Fibroblast of lung (primary cell): ENCODE results near the gene NGF. TPM values are rescaled to one million over a fixed set of nuclear protein-coding genes. Genes with fewer than 3 reads are reported as not detected.

ENCODE experiments used
- DNase-seq, 2 donors: peaks; one replicate each; pipeline versions ENCODE4 v3.0.0 to v3.0.0-alpha.2; 2010; ENCODE audit warnings: low read depth in 2 of 2
- H2AFZ ChIP-seq: 2 replicates; pipeline ENCODE4 v1.5.1; 2012; ENCODE audit warnings: low read length, control low read depth, inconsistent platforms
- H3K27ac ChIP-seq: 2 replicates; pipeline ENCODE4 v1.5.1; 2011; ENCODE audit warnings: low read length, control low read depth; ENCODE audit not compliant: insufficient read depth
- H3K27me3 ChIP-seq: 2 replicates; pipeline ENCODE4 v1.5.1; 2011; ENCODE audit warnings: mild to moderate bottlenecking, low read length; ENCODE audit not compliant: control insufficient read depth, insufficient read depth
- H3K36me3 ChIP-seq: 2 replicates; pipeline ENCODE4 v1.5.1; 2011; ENCODE audit warnings: low read length; ENCODE audit not compliant: control insufficient read depth, insufficient read depth
- H3K4me1 ChIP-seq: 2 replicates; pipeline ENCODE4 v1.5.1; 2011; ENCODE audit warnings: low read length; ENCODE audit not compliant: control insufficient read depth, insufficient read depth; ENCODE audit errors: extremely low read depth
- H3K4me2 ChIP-seq: 2 replicates; pipeline ENCODE4 v1.5.1; 2011; ENCODE audit warnings: low read length, control low read depth; ENCODE audit not compliant: insufficient read depth; ENCODE audit errors: extremely low read depth
- H3K4me3 ChIP-seq, 4 experiments: fragments of 200-600 bp in 1 of 4; sonication (generic) in 1 of 4; replicated peaks in 1 of 4; 2 replicates each; pipeline ENCODE4 v1.5.1; 2011 to 2016; ENCODE audit warnings: low read length in 4 of 4, low read depth in 3 of 4, mild to moderate bottlenecking in 3 of 4, control low read depth in 2 of 4, inconsistent platforms in 1 of 4, mixed read lengths in 1 of 4; ENCODE audit not compliant: insufficient read depth in 1 of 4; ENCODE audit errors: control extremely low read depth in 1 of 4
- H3K79me2 ChIP-seq: 2 replicates; pipeline ENCODE4 v1.5.1; 2012; ENCODE audit warnings: mild to moderate bottlenecking, low read length, inconsistent platforms; ENCODE audit not compliant: control insufficient read depth, insufficient read depth
- H3K9ac ChIP-seq: 2 replicates; pipeline ENCODE4 v1.5.1; 2011; ENCODE audit warnings: mild to moderate bottlenecking, low read length, control low read depth; ENCODE audit not compliant: insufficient read depth
- H3K9me3 ChIP-seq: 2 replicates; pipeline ENCODE4 v1.5.1; 2012; ENCODE audit warnings: low read depth, low read length; ENCODE audit not compliant: control insufficient read depth, insufficient read depth
- H4K20me1 ChIP-seq: 2 replicates; pipeline ENCODE4 v1.5.1; 2011; ENCODE audit warnings: low read length; ENCODE audit not compliant: control insufficient read depth, insufficient read depth; ENCODE audit errors: extremely low read depth
- EZH2 ChIP-seq: IDR thresholded peaks from 2 replicates; pipeline ENCODE4 v1.5.1; 2012; ENCODE audit warnings: low read length, control low read depth, mild to moderate bottlenecking; ENCODE audit errors: missing control alignments
- polyA plus RNA-seq, 2 donors: library from polyadenylated mRNA; depleted of rRNA in 1 of 2; stranded (reverse) in 1 of 2; unstranded in 1 of 2; fragments of >200 nt; gene quantifications; 2 replicates each; pipeline ENCODE4 v1.2.1, GENCODE V29; 2011 to 2012; ENCODE audit warnings: missing spikeins in 1 of 2
- total RNA-seq: library from RNA; depleted of rRNA; stranded (reverse); fragments of >200 nt; gene quantifications from 2 replicates; pipeline ENCODE4 v1.2.1, GENCODE V29; 2014
- TF ChIP-seq, protein P1 (sequence below), 2 donors: IDR thresholded peaks in 1 of 2; conservative IDR thresholded peaks in 1 of 2; 1 replicate in 1 of 2; 2 replicates in 1 of 2; pipeline ENCODE4 v1.5.1; 2011 to 2012; ENCODE audit warnings: low read length in 2 of 2, control low read depth in 1 of 2, inconsistent platforms in 1 of 2, low read depth in 1 of 2, mild to moderate bottlenecking in 1 of 2

The NGF gene
- total and polyA plus RNA-seq, 2 donors (not counting 1 experiment from before 2014, with no cell fraction given): 4.0 to 17.6 TPM

DNA sequence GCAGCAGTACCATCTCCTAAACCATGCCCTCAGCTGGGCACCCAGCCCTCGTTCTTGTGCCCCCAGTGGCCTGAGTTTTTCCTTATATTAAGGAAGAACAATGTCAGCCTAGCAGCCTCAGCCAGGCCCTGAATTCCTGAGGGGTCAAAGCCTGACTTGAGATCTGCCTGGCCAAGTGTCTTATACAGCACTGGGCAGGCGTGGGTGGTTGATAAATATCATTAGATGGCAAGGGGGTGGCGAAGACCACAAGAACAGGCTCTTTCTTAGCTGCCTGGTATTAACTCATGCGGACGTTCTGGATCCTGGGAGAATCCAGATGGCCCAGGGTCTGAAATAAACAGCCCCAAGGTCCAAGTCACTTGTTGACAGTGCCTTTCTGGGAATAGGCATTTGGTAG, 18.3 kb downstream of the NGF start:
- Histone ChIP-seq H3K27me3 (no peaks in the 10 kb centered on the region), H3K4me3 (no peak overlapping the region), H3K4me2 (no peak overlapping the region), H3K79me2 (peaks cover 27% of the 10 kb centered on the region), H3K9ac (no peak overlapping the region), H3K27ac (no peak overlapping the region), H2AFZ (no peak overlapping the region), H3K36me3 (no peaks in the 10 kb centered on the region), H4K20me1 (no peaks in the 10 kb centered on the region), H3K9me3 (no peaks in the 10 kb centered on the region), H3K4me1 (peaks cover 12% of the 10 kb centered on the region)
- DNase-seq: no peak
- TF ChIP-seq EZH2: no peak
- TF ChIP-seq, protein P1, sequence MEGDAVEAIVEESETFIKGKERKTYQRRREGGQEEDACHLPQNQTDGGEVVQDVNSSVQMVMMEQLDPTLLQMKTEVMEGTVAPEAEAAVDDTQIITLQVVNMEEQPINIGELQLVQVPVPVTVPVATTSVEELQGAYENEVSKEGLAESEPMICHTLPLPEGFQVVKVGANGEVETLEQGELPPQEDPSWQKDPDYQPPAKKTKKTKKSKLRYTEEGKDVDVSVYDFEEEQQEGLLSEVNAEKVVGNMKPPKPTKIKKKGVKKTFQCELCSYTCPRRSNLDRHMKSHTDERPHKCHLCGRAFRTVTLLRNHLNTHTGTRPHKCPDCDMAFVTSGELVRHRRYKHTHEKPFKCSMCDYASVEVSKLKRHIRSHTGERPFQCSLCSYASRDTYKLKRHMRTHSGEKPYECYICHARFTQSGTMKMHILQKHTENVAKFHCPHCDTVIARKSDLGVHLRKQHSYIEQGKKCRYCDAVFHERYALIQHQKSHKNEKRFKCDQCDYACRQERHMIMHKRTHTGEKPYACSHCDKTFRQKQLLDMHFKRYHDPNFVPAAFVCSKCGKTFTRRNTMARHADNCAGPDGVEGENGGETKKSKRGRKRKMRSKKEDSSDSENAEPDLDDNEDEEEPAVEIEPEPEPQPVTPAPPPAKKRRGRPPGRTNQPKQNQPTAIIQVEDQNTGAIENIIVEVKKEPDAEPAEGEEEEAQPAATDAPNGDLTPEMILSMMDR (conservative IDR thresholded peaks at IDR 0.05 in 1 of 2, IDR thresholded peaks at IDR 0.05 in 1 of 2; ENCODE audit: low read depth in 1 of 2, low read length in 2 of 2): no peak

DNA sequence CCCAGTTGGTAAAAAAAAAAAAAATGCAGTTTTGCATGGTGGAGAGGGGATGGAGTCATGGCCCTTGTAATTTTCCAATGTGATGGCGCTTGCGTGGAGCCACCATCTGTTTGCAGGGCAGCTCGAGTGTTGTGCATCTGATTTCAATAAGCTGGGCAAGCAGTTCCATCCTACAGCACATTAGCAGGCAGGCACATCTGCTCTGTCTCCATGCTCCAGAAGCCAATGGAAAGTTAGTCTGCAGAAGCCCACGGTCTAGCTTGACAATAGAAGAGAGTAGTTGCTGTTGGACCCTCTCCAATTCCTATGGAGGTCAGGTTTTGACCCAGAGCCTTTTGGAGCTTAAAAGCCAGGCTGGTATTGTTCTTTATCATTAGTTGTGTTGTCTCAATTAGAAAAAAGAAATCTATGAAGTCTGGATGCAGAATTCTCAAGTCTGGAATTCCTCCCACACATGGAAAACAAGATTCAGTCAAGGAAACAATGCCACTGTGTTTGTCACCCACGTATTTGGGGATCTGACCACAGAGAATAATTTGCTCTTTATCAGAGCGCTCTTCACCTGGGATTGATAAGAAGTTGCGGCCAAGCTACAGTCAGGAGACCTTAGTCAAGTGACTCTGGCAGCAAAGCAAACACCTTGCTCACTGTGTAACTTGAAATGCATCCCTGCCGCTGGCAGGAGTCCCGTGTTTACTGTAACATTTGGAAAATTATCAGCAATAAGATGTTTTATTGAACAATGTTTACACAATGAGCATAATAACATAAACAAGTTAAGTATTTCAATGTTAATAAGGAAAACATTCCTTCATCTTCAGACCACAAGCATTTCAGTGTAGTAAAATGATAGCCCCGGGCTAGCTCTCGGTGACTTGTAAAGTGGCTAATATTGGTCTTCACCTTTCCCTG, 20.7 kb downstream of the NGF start:
- no peak overlapping the region for H3K27ac ChIP-seq
- TF ChIP-seq, protein P1 (conservative IDR thresholded peaks at IDR 0.05 in 1 of 2, IDR thresholded peaks at IDR 0.05 in 1 of 2; ENCODE audit: low read depth in 1 of 2, low read length in 2 of 2): no peak
- TF ChIP-seq EZH2: no peak
- peak in 1 of 2 donors; percentile 39 for DNase-seq
- no peak overlapping the region for H2AFZ ChIP-seq
- no peak overlapping the region for H3K9ac ChIP-seq
- no peaks in the 10 kb centered on the region for H3K27me3 ChIP-seq
- H3K9me3 ChIP-seq: no peaks in the 10 kb centered on the region
- peaks cover 23% of the 10 kb centered on the region for H3K79me2 ChIP-seq
- no peaks in the 10 kb centered on the region for H4K20me1 ChIP-seq
- H3K4me1 ChIP-seq: peaks cover 10% of the 10 kb centered on the region
- no peaks in the 10 kb centered on the region for H3K36me3 ChIP-seq
- no peak overlapping the region for H3K4me3 ChIP-seq
- no peak overlapping the region for H3K4me2 ChIP-seq

DNA sequence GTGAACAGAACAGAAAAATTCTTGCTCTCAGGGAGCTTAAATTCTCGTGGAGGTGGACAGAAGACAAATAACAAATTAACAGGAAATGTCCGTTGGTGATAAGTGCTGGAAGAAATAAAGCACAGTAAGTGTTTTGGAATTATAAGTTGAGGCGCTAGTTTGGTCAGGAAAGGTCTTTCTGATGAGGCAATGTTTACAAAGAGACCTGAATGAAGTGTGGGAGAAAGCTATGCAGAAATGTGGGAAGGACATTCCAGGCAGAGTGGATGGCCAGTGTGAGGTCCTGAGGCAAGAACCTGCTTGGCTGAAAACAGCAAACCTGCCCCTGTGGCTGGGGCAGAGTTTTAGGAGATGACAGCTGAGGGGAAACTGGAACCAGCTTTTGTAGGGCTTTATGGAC, 23.3 kb downstream of the NGF start:
- Histone ChIP-seq H3K4me1 (peaks cover 3% of the 10 kb centered on the region), H3K27ac (no peak overlapping the region), H3K79me2 (peaks cover 11% of the 10 kb centered on the region), H3K9me3 (no peaks in the 10 kb centered on the region), H3K9ac (no peak overlapping the region), H2AFZ (no peak overlapping the region), H3K36me3 (no peaks in the 10 kb centered on the region), H3K27me3 (no peaks in the 10 kb centered on the region), H3K4me3 (no peak overlapping the region), H3K4me2 (no peak overlapping the region), H4K20me1 (no peaks in the 10 kb centered on the region)
- peak in 1 of 2 donors; percentile 98 for DNase-seq
- TF ChIP-seq, protein P1 (conservative IDR thresholded peaks at IDR 0.05 in 1 of 2, IDR thresholded peaks at IDR 0.05 in 1 of 2; ENCODE audit: low read depth in 1 of 2, low read length in 2 of 2): no peak
- no peak for TF ChIP-seq EZH2
